ENCODE measurements around the gene SLC35F6.
"Not testable (repeated sequence)": the region's sequence is repeated elsewhere in the genome, so short reads cannot be mapped to it uniquely, and the experiment has no call there.

Gene SLC35F6

GRCh38 chr2:26807788-26808460 is 43.8 kb downstream of the SLC35F6 start:
- TF ChIP-seq, protein P1, sequence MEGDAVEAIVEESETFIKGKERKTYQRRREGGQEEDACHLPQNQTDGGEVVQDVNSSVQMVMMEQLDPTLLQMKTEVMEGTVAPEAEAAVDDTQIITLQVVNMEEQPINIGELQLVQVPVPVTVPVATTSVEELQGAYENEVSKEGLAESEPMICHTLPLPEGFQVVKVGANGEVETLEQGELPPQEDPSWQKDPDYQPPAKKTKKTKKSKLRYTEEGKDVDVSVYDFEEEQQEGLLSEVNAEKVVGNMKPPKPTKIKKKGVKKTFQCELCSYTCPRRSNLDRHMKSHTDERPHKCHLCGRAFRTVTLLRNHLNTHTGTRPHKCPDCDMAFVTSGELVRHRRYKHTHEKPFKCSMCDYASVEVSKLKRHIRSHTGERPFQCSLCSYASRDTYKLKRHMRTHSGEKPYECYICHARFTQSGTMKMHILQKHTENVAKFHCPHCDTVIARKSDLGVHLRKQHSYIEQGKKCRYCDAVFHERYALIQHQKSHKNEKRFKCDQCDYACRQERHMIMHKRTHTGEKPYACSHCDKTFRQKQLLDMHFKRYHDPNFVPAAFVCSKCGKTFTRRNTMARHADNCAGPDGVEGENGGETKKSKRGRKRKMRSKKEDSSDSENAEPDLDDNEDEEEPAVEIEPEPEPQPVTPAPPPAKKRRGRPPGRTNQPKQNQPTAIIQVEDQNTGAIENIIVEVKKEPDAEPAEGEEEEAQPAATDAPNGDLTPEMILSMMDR (IDR thresholded peaks at IDR 0.05; ENCODE audit: low read depth, low read length), result no peak
- H3K4me3 ChIP-seq (ENCODE audit: low read depth, low read length), result no peak overlapping the region

- no peak overlapping the region for H3K4me3 ChIP-seq (ENCODE audit: low read depth, low read length)
- TF ChIP-seq, protein P1 (IDR thresholded peaks at IDR 0.05; ENCODE audit: low read depth, low read length), result no peak
Measured at GRCh38 chr2:26809211-26809610, 45.1 kb downstream of the SLC35F6 start.

GRCh38 chr2:26809876-26810577 is 45.9 kb downstream of the SLC35F6 start:
- H3K4me3 ChIP-seq (ENCODE audit: low read depth, low read length), result no peak overlapping the region
- TF ChIP-seq, protein P1 (IDR thresholded peaks at IDR 0.05; ENCODE audit: low read depth, low read length), result no peak

GRCh38 chr2:26811261-26811660 is 47.2 kb downstream of the SLC35F6 start:
- TF ChIP-seq, protein P1 (IDR thresholded peaks at IDR 0.05; ENCODE audit: low read depth, low read length), result no peak
- no peak overlapping the region for H3K4me3 ChIP-seq (ENCODE audit: low read depth, low read length)

- no peak overlapping the region for H3K4me3 ChIP-seq (ENCODE audit: low read depth, low read length)
- TF ChIP-seq, protein P1 (IDR thresholded peaks at IDR 0.05; ENCODE audit: low read depth, low read length), result no peak
Measured at GRCh38 chr2:26811791-26812694, 48.0 kb downstream of the SLC35F6 start.

- no peak overlapping the region for H3K4me3 ChIP-seq (ENCODE audit: low read depth, low read length)
- TF ChIP-seq, protein P1 (IDR thresholded peaks at IDR 0.05; ENCODE audit: low read depth, low read length), result no peak
Measured at GRCh38 chr2:26812731-26813130, 48.6 kb downstream of the SLC35F6 start.

- H3K4me3 ChIP-seq (ENCODE audit: low read depth, low read length), result not testable (repeated sequence)
Measured at GRCh38 chr2:26814072-26814765, 50.1 kb downstream of the SLC35F6 start.

All from WI38 (cell line).